ENCODE data around the gene ACAT2. TPM values are rescaled to one million over a fixed set of nuclear protein-coding genes. Genes with fewer than 3 reads are reported as not detected.

Gene ACAT2
- total and polyA plus RNA-seq, 3 donors from 2014 or later, result 15.8 to 45.9 (median 17.1) TPM

- DNase-seq, result no peak
- WGBS, 2 donors, result 95% methylated on average over 13 of the region's 13 CpGs
- H3K27ac ChIP-seq, result no peak overlapping the region
- TF ChIP-seq CTCF (IDR thresholded peaks at IDR 0.05) (no peak), POLR2A (IDR thresholded peaks at IDR 0.05) (no peak)
- no peaks in the 10 kb centered on the region for H3K27me3 ChIP-seq
- no peaks in the 10 kb centered on the region for H3K9me3 ChIP-seq
- H3K4me3 ChIP-seq, result no peak overlapping the region
- intact Hi-C loops (cut with DNase I; ENCODE audit: low total_unique reads), result no loop called here
- no peaks in the 10 kb centered on the region for H3K4me1 ChIP-seq
- no peaks in the 10 kb centered on the region for H3K36me3 ChIP-seq (ENCODE audit: low read depth, missing control alignments)
Observed at GRCh38 chr6:159826004-159826403, 64.2 kb downstream of the ACAT2 start.

- H3K36me3 ChIP-seq (ENCODE audit: low read depth, missing control alignments), result no peaks in the 10 kb centered on the region
- DNase-seq, result no peak
- H3K4me3 ChIP-seq, result no peak overlapping the region
- no peak for TF ChIP-seq CTCF (IDR thresholded peaks at IDR 0.05)
- no peak for TF ChIP-seq POLR2A (IDR thresholded peaks at IDR 0.05)
- WGBS, 2 donors, result 89 to 93% methylated on average over 16 of the region's 16 CpGs
- no peaks in the 10 kb centered on the region for H3K27me3 ChIP-seq
- H3K9me3 ChIP-seq, result no peaks in the 10 kb centered on the region
- H3K27ac ChIP-seq, result no peak overlapping the region
- intact Hi-C loops (cut with DNase I; ENCODE audit: low total_unique reads), result no loop called here
- H3K4me1 ChIP-seq, result no peaks in the 10 kb centered on the region
Observed at GRCh38 chr6:159826968-159827647, 65.3 kb downstream of the ACAT2 start.

- Histone ChIP-seq H3K27me3 (no peaks in the 10 kb centered on the region), H3K27ac (no peak overlapping the region), H3K9me3 (no peaks in the 10 kb centered on the region), H3K4me1 (no peaks in the 10 kb centered on the region), H3K4me3 (no peak overlapping the region), H3K36me3 (ENCODE audit: low read depth, missing control alignments) (no peaks in the 10 kb centered on the region)
- TF ChIP-seq POLR2A (IDR thresholded peaks at IDR 0.05) (no peak), CTCF (IDR thresholded peaks at IDR 0.05) (no peak)
- 62 to 63% methylated on average over 7 of the region's 7 CpGs for WGBS, 2 donors
- DNase-seq, result no peak
- intact Hi-C loops (cut with DNase I; ENCODE audit: low total_unique reads), result no loop called here
Observed at GRCh38 chr6:159828074-159828473, 66.2 kb downstream of the ACAT2 start.

Small RNA genes within 50 kb of the gene (small RNA-seq; reads per million reads assigned to genes)
- gene RNU4ATAC18P (0 reads per million in 2 donors), gene SNORA20 (83.5 to 132 reads per million in 2 donors), gene SNORA29 (0 reads per million in 2 donors)

Other genes with a start within 250 kb of the ACAT2 start
- 10 to 100 TPM; 56.5 to 98.5 TPM for gene SOD2, start 68.8 kb upstream of the ACAT2 start, total RNA-seq
- 160 TPM for gene SOD2, start 68.8 kb upstream of the ACAT2 start, polyA plus RNA-seq (ENCODE audit: insufficient read depth, low read depth, low replicate concordance)
- 10 to 100 TPM; 88.0 to 91.2 TPM for gene WTAP, start 34.5 kb upstream of the ACAT2 start, total RNA-seq
- gene WTAP, start 34.5 kb upstream of the ACAT2 start, polyA plus RNA-seq (ENCODE audit: insufficient read depth, low read depth, low replicate concordance), result 76.7 TPM
- 100 to 1,000 TPM; 166 to 200 TPM for gene TCP1, start 27.6 kb downstream of the ACAT2 start, total RNA-seq
- gene TCP1, start 27.6 kb downstream of the ACAT2 start, polyA plus RNA-seq (ENCODE audit: insufficient read depth, low read depth, low replicate concordance), result 277 TPM
- gene MRPL18, start 28.4 kb downstream of the ACAT2 start, total RNA-seq, result 10 to 100 TPM; 60.3 to 71.3 TPM
- gene MRPL18, start 28.4 kb downstream of the ACAT2 start, polyA plus RNA-seq (ENCODE audit: insufficient read depth, low read depth, low replicate concordance), result 73.9 TPM
- gene PNLDC1, start 38.2 kb downstream of the ACAT2 start, total RNA-seq, result 10 to 100 TPM; 11.4 to 19.9 TPM
- gene PNLDC1, start 38.2 kb downstream of the ACAT2 start, polyA plus RNA-seq (ENCODE audit: insufficient read depth, low read depth, low replicate concordance), result 31.6 TPM
- gene MAS1, start 128.9 kb downstream of the ACAT2 start, total RNA-seq, result under 1 TPM; 0.19 to 0.39 TPM
- gene MAS1, start 128.9 kb downstream of the ACAT2 start, polyA plus RNA-seq (ENCODE audit: insufficient read depth, low read depth, low replicate concordance), result 0.16 TPM
- 100 to 1,000 TPM in 1 of 2 donors, 10 to 100 TPM in 1; 84.6 to 109 TPM for gene IGF2R, start 207.0 kb downstream of the ACAT2 start, total RNA-seq
- 47.3 TPM for gene IGF2R, start 207.0 kb downstream of the ACAT2 start, polyA plus RNA-seq (ENCODE audit: insufficient read depth, low read depth, low replicate concordance)

Data from testis (tissue), 3 donors.